Stimulated activated CD4-positive, alpha-beta T cell treated with anti-CD3 and anti-CD28 coated beads, Interleukin-12 subunit alpha, Interleukin-12 subunit beta, amount 100 ng/mL, for 4 hours (primary cell): Measurements from ENCODE around the gene CXorf65.

ENCODE experiments used
- DNase-seq: peaks from one replicate; pipeline ENCODE4 v3.0.0-alpha.2; 2020

The CXorf65 gene

DNA sequence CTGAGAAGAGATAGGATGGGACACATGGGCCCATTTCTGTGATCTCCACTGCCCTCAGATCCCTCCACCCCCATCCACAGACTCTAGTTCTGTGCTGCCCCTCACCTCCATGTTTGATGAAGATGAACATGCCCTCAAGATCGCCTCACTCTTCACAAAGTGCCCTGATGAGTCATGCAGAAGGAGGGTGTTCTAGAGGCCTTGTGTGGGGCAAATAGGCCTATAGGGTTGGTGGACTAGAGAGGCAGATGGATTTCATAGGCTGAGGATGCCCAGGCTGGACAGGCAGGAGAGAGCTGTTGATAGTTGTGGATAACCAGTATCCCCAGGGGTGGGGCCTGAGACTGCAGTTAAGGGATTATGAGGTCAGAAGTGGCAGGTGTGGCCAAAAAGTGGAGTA lies at the start of gene CXorf65:
CXorf65 (minus strand) TSS at position 314 of the 400 bp plus-strand sequence; CDS start at position 130, 184 bp downstream.
- no peak for DNase-seq

DNA sequence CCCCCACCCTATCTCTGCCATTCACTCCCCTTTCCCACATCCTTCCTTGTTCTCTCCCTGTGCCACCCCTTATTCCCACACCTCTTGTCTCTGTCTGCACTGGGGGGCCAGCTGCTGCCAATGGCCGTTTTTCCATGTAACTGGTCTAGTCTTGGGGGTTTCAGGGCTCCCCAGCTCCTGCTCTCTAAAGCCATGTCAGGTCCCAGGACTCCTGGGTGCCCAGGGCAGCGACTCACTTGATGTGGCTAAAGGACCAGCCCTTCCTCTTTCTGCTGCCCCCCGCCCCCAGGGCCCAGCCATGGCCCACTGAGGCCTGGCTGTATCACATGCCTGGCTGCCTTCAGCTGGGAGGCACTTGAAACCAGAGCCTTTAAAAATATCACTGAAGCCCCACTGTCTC lies 48.1 kb upstream of the CXorf65 start:
- DNase-seq: no peak

DNA sequence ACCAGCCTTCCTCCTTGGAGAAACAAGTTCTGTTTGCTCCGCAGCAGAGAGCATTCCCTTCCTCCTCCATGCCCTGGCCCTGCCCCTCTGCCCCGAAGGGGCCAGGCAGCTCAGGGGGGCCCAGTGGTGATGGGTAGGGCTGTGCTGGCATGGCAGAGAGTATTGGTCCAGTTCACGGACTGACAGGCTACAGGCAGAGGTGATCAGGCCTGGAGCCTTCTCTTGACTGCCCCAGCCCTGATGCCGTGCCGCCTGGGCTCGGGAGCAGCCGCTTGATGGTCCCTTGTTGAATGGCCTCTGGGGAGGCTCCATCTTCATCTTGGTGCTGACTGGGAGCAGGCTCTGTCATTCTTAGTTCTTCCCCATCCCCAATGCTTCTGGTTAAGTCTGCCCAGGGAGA lies 47.7 kb upstream of the CXorf65 start:
- no peak for DNase-seq

DNA sequence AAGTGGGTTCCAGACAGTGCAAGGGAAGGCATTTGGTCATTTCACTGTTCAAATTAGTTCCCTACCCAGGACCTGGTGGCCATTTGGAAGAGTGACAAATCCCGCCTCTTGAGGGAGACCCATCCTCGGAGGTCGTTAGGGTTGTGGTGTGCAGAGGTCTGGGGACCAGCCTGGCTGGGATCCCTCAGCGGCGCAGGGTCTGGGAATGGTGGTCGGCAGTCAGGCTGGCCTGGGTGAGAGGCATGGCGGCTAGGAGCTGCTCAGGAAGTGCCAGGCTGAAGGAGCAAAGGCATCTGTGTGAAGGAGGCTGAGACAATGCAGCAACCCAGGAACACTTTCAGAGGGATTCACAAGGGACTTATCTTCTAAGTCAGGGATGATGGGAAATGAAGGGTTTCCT lies 44.8 kb upstream of the CXorf65 start:
- DNase-seq: no peak

DNA sequence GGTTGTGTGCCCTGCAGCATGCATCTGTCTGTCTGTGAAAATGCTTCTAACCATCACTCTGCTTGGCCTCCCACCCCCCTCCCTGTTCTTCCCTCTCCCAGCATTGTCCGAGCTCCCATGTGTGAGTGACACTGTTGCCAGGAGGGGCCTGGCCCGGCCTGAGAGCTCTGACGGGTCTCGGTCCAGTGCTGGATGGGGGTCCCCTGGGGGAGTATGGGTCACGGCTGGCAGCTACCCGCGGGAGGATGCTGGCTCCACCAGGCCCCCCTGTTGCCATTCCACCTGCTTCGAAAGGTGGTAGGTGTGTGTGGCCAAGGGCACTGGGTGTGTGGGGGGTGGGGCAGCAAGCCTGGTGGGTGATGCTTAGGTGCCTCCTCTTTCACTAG lies 41.7 kb upstream of the CXorf65 start:
- DNase-seq: no peak

DNA sequence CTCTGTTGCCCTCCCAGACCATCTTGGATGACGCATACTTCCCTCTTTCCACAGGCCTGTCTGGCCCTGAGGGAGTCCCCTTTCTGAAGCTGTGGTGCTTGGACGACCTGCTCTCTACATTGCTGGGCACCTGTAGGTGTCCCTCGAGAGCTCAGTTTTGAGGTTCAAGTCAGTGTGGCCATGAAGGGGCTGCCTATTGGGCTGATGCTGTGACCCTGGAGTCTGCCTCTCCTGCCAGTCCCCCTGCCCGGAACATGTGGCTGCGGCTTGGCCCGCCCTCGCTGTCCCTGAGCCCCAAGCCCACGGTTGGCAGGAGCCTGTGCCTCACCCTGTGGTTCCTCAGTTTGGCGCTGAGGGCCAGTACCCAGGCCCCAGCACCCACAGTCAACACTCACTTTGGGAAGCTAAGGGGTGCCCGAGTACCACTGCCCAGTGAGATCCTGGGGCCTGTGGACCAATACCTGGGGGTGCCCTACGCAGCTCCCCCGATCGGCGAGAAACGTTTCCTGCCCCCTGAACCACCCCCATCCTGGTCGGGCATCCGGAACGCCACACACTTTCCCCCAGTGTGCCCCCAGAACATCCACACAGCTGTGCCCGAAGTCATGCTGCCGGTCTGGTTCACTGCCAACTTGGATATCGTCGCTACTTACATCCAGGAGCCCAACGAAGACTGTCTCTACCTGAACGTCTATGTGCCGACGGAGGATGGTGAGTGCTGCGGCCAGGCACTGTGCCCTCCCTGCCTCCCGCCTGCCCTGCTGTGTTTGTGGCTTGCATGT lies 41.1 kb upstream of the CXorf65 start:
- no peak for DNase-seq

DNA sequence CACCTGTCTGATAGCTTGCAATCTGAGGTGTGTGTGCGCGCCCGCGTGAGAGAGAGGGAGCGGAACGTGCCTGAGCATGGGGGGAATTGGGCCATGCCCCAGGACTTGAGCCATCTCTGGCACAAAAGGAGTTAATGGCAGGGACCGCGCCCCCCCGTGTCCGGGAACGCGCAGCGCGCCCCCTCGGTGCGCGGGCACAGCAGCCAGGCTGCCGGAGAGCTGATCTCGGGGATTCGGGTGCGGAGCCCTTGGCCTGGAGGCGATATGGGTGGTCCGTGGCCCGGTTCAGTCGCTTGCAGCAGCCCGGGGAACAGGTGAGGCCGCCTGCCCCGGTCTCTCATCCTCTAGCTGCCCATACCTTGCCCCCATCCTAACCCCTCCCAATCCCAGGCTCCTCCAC lies 38.1 kb upstream of the CXorf65 start, which contains the start of gene NLGN3:
NLGN3 (plus strand) TSS at position 191 of the 400 bp plus-strand sequence. CDS start 2,909 bp downstream, outside the sequence.
- DNase-seq: no peak

DNA sequence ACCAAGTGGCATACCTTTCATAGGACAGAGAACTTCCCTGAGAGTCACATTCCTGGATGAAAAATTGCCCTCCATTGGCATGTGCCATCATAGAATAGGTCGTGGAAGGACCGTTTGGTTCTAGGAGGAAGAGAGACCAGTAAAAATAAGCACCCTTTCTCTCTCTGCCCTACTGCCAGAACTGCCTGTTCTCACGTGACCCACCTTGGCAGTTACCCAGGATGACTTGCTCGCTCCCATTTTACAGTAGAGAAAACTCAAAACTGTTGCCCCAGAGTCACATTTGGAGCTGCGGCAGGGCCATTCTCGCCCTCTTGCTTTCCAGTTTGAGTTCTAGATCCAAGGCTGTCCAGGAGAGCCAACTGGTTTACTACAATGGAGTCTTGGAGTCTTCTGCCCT lies 37.0 kb upstream of the CXorf65 start:
- no peak for DNase-seq

DNA sequence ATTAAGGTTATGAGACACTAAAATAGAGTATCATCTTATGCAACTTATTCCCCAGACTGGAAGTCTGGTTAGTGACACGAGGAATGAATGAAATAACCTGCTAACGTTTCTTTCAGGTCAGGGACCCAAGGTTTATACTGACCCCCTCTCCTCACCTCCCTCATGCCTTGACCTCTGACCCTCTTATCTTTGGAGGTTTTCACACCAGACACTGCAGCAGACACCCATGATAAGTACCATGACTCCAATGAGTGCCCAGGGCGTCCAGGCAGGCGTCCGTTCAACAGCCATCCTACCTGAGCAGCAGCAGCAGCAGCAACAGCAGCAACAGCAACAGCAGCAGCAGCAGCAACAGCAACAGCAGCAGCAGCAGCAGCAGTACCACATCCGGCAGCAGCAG lies 33.9 kb upstream of the CXorf65 start:
- DNase-seq: no peak

DNA sequence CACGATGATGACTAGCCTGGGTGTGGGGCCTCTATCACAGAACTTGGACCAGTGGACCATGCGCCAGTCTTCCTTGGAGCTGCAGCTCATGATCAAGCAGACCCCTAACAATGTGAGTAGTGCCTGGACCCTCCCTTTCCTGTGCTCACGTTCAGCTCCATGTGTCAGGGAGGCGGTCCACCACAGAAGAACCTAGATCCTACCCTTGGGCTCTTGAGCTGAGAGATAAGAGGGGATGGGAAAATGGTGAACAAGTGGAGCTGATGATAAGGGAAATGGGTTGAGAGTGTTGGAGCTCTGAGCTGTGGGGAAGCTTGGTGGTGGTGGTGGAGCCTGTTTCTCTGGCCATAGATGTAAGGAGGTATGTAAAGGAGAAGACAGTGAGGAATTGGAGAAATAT lies 25.0 kb upstream of the CXorf65 start:
- no peak for DNase-seq

DNA sequence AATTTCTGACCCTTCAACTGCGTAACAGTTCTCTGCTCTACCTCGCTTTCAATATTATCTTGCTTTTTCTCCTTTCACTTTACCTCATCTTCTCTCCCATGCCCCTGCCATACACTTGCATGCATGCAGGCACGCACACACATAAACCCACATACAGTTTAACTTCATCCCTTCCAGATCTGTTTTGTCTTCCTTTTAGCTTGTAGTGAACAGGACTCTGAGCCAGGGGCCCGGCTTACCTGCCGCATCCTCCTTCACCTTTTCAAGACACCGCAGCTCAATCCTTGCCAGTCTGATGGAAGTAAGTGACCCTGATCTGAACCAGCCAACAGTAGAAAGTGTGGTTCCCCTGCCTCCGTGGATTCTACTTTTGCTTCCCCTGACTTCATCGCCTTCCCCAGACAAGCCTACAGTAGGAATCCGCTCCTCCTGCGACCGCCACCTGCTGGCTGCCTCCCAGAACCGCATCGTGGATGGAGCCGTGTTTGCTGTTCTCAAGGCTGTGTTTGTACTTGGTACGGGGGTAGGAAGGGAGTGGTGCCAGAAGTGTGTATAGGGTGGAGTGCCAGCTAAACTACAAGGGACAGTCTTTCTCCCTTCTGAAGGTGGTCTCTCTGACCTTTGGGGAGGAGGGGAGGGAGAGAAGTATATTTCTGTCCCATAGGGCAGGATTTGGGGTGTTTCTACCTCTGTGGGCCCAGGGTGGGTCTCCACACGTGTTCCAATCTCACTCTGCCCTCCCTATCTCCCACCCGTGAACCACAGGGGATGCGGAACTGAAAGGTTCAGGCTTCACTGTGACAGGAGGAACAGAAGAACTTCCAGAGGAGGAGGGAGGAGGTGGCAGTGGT lies 22.6 kb upstream of the CXorf65 start:
- peak; percentile 67 for DNase-seq

DNA sequence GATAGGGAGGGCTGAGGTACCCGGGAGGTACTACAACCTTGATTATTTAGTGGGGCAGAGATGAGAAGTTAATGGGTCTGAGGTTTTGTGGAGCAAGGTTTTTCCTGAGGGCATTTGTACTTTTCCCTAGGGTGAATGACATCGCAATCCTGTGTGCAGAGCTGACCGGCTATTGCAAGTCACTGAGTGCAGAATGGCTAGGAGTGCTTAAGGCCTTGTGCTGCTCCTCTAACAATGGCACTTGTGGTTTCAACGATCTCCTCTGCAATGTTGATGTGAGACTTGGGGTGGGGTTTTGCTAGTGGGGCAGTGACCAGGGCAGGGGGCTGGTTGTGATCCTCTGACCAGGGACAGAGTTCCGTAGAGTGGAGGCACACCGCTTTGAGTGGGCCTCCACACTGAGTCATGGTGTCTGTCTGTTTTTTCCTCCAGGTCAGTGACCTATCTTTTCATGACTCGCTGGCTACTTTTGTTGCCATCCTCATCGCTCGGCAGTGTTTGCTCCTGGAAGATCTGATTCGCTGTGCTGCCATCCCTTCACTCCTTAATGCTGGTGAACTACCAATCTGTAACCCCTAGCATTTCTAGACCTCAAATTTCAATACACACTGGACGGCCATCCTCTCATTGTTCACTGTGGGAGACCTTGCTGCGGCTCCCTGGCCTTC lies 21.8 kb upstream of the CXorf65 start:
- no peak for DNase-seq

DNA sequence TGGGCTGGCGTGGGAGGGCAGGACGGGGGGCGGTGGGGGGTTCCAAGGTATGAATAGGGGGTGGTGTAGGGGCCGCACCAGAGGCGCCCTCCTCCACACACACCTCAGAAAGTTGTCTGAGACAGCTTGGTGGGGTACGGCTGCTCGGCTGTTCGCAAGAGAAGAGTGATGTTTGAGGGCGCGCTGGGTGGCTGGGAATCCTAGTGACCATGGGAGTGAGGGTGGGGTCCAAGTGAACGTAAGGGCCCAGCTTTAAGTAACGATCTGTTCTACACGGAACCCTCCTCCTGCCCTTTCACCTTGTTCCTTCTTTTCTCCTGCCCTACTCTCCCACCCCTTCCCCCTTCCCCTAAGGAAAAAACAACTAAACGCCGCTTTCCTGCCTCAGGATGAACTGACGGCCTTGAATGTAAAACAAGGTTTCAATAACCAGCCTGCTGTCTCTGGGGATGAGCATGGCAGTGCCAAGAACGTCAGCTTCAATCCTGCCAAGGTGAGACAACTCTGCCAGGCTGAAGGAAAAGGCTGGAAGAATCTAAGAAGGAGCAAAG lies 12.5 kb upstream of the CXorf65 start:
- DNase-seq: no peak

DNA sequence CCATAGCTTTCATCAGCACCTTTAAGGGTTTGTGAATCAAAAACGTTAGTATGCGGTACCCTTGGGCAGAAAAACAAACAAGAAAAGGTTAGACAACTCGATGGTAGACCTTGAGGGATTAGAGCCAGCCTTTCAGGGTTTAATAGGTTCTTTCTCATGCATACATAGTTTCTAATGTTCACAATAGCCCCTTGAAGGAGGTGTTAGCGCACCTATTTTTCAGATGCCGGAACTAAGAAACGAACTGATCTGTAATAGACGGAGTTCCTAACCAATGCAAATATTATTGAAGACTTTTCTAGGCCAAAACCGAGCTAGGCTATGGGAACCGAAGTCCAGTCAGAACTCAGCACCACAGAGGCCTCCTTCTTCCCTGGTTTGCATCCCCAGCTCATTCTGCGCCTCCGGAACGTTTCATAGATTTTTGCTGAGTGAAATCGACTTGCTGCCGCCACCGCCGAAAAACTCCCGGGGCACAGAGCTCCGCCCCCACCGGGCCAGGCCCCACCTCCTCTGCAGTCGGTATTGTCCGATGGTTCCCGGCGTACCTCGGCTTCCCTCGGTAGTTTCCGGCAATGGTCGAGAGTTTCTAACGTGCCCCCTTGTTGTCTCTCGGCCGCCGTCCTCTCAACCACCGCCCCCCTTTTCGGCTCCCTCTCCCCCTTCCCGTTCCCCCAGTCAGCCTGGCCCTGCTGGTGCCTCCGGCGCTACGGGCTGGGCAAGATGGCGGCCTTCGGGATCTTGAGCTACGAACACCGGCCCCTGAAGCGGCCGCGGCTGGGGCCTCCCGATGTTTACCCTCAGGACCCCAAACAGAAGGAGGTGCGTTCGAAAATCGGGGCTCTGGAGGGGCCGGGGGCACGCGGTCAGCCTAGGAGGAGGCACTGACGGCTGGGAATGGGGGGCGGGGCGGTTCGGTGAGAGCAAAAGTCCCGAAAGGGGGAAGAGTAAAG lies 11.8 kb upstream of the CXorf65 start, which contains the start of gene MED12:
MED12 (plus strand) TSS at position 565 of the 953 bp plus-strand sequence; CDS start at position 724, 159 bp downstream.
- peak; percentile 76 for DNase-seq

DNA sequence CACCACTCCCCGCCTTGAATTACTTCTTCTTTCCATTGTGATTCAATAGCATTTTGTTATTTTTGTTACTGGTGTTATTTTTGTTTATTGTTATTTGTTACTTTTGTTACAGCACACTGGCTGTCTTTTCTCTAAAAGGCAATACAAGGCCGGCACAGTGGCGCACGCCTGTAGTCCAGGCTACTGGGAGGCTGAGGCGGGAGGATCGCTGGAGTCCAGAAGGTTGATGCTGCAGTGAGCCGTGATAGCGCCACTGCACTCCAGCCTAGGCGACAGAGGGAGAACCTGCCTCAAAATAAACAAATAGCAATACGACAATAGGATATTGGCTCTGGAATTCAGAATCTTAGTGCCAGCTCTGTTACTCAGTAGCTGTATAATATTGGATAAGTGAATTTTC lies 10.8 kb upstream of the CXorf65 start:
- DNase-seq: no peak

DNA sequence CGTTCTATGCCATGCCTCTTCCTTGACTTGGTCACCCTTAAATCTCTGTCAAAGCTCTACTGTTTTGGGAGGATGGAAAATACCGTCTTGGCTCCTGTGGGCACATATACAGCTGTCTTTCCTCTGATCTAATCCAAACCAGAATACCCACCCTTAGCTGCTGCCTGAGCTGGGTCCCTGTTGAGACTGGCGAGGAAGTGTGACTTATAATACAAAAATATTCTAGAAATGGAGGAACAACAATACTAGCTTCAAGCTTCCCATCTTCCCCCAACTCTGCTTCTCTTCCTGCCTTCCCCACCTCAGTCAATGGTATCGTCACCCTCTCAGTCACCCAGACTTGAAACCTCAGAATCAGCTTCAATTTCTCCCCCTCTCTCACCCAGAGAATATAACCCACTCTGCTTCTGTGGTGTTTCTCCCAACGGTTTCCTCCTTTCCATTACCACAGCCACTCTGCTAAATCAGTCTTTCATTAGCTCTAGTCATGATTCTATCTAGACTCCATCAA lies 5.4 kb upstream of the CXorf65 start:
- DNase-seq: no peak

DNA sequence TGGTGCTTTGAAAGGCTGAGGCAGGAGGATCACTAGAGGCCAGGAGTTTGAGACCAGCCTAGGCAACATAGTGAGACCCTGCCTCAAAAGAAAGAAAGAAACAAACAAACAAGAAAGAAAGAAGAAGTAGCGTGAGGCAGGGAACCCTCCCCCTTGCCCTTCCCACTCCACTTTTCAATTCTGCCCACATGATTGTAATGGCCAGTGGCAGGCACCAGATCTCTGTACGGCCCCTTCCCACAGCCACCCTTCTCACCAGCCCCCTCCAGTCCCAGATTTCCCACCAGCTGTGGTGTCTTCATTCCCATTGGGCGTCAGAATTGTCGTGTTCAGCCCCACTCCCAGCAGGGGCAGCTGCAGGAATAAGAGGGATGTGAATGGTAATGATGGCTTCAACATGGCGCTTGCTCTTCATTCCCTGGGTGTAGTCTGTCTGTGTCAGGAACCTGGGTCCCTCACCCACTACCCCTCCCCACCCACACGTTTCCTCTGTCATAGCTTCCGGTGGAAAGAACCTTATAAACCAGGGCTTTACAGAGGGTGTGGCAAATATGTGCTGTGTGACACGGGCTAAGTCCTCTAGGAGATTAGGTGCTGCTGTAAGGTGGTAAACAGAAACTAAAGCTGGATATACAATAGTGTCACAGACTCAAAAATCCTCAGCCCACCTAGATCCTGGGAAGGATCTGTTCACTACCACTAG lies 4.8 kb upstream of the CXorf65 start, which contains the start of gene IL2RG:
IL2RG (minus strand) TSS at position 437 of the 703 bp plus-strand sequence; CDS start at position 399, 38 bp downstream.
- peak; percentile 45 for DNase-seq

DNA sequence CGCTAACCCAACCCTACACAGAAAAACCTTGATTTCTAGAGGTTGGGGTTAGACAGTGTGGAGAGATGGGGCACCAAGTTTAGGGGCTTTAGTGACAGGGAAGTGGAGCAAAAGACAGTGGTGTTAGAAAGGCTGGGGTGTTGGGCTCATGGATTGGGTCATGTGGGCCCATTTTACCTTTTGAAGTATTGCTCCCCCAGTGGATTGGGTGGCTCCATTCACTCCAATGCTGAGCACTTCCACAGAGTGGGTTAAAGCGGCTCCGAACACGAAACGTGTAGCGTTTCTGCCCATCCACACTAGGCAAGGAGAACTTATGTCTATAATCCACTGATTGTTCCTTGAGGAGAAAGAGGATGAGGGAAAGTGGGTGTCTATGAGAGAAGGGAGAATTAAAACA lies 2.5 kb upstream of the CXorf65 start:
- DNase-seq: no peak

DNA sequence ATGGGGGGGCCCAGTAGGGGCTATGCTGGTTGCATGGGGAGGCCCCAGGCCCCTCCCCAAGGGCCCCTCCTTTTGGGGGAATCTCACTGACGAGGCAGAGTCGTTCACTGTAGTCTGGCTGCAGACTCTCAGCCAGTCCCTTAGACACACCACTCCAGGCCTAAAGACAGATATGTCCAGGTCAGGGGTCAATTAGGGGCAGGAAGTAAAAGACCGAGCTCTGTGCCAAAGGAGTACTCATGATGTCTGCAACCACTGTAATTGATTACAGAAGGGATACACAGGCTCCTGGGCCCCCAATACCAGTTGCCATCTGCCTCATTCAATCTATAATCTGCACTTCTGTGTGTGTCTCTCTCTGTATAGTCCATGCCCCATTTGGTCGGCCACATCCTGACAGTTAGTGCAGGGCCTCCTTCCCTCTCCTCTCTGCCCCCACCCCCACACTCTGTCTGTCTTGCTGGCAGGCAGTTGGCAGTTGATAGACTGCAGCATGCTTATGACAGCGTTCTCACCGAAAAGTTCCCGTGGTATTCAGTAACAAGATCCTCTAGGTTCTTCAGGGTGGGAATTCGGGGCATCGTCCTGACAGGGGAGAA lies 1.3 kb upstream of the CXorf65 start:
- DNase-seq: no peak

DNA sequence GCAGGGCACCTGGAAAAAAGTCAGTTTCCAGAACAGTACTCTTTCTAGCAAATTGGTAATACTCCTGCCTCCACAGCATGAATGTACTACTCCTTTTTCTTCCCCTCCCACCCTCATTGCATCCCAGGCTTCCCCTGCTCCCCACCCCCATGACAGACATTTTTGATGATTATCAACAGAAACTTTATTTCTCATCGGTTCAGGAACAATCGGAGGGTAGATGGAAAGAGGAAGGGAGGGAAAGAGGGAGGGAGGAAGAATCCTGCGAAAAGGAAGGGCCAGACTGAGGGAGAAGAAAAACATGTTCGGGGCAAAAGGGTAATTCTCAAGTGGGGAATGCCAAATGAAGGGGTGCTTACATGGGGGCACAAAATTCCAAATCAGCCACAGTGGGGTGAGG lies 705 bp upstream of the CXorf65 start:
- DNase-seq: no peak
